ENCODE data around the gene BORCS6. TPM values are rescaled to one million over a fixed set of nuclear protein-coding genes. Genes with fewer than 3 reads are reported as not detected.
A peak's percentile ranks its signal among the peaks of the same experiment; 100 is the strongest.

The BORCS6 gene
- total RNA-seq, 2 experiments from 2014 or later, result 4.0 to 4.3 TPM

- Mint-ChIP-seq H3K4me3 (no peak overlapping the region), H3K27ac (no peak overlapping the region), H3K9me3 (no peaks in the 10 kb centered on the region), H3K27me3 (ENCODE audit: low read depth) (no peaks in the 10 kb centered on the region), H3K4me1 (ENCODE audit: low read depth) (peaks cover 11% of the 10 kb centered on the region), H3K36me3 (ENCODE audit: low read depth) (peaks cover 38% of the 10 kb centered on the region)
- DNase-seq, result no peak
- CTCF ChIA-PET, result interaction anchor here (0.6 kb wide), 1 partner anchor 9 kb away, joined by 8 read pairs; no protein-coding TSS in a partner anchor
- intact Hi-C loops (cut with micrococcal nuclease), result no loop called here
Measured at GRCh38 chr17:8142887-8143580, 46.9 kb downstream of the BORCS6 start.

GRCh38 chr17:8142158-8142886 lies 47.7 kb downstream of the BORCS6 start:
- Mint-ChIP-seq H3K4me1 (ENCODE audit: low read depth) (peaks cover 11% of the 10 kb centered on the region), H3K36me3 (ENCODE audit: low read depth) (peaks cover 34% of the 10 kb centered on the region), H3K9me3 (no peaks in the 10 kb centered on the region), H3K27ac (no peak overlapping the region), H3K4me3 (no peak overlapping the region), H3K27me3 (ENCODE audit: low read depth) (no peaks in the 10 kb centered on the region)
- no peak for DNase-seq
- CTCF ChIA-PET, result no interaction called here
- intact Hi-C loops (cut with micrococcal nuclease), result no loop called here

GRCh38 chr17:8141741-8142140 lies 48.2 kb downstream of the BORCS6 start:
- H3K27me3 Mint-ChIP-seq (ENCODE audit: low read depth), result no peaks in the 10 kb centered on the region
- no peak overlapping the region for H3K27ac Mint-ChIP-seq
- H3K4me1 Mint-ChIP-seq (ENCODE audit: low read depth), result peaks cover 12% of the 10 kb centered on the region
- H3K36me3 Mint-ChIP-seq (ENCODE audit: low read depth), result peaks cover 32% of the 10 kb centered on the region
- intact Hi-C loops (cut with micrococcal nuclease), result no loop called here
- CTCF ChIA-PET, result interaction anchor here (1.1 kb wide), 3 partner anchors 15 to 67 kb away, joined by 3 to 4 read pairs (median 4); no protein-coding TSS in a partner anchor
- H3K4me3 Mint-ChIP-seq, result no peak overlapping the region
- no peak for DNase-seq
- H3K9me3 Mint-ChIP-seq, result no peaks in the 10 kb centered on the region

GRCh38 chr17:8141045-8141444 lies 48.9 kb downstream of the BORCS6 start:
- H3K4me1 Mint-ChIP-seq (ENCODE audit: low read depth), result peaks cover 13% of the 10 kb centered on the region

GRCh38 chr17:8140065-8141029 lies 49.6 kb downstream of the BORCS6 start:
- peak overlapping the region; percentile 17 for H3K27ac Mint-ChIP-seq
- no peaks in the 10 kb centered on the region for H3K9me3 Mint-ChIP-seq
- H3K4me1 Mint-ChIP-seq (ENCODE audit: low read depth), result peaks cover 13% of the 10 kb centered on the region
- CTCF ChIA-PET, result interaction anchor here (0.6 to 4.7 kb wide), 7 partner anchors 8 to 66 kb away, joined by 3 to 48 read pairs (median 4); partner anchors contain the start of gene HES7
- intact Hi-C loops (cut with micrococcal nuclease), result no loop called here
- no peak overlapping the region for H3K4me3 Mint-ChIP-seq
- no peaks in the 10 kb centered on the region for H3K27me3 Mint-ChIP-seq (ENCODE audit: low read depth)
- peaks cover 24% of the 10 kb centered on the region for H3K36me3 Mint-ChIP-seq (ENCODE audit: low read depth)
- no peak for DNase-seq

More at GRCh38 chr17:8141045-8141444, 48.9 kb downstream of the BORCS6 start:
- Mint-ChIP-seq H3K27me3 (ENCODE audit: low read depth) (no peaks in the 10 kb centered on the region), H3K9me3 (no peaks in the 10 kb centered on the region), H3K27ac (no peak overlapping the region), H3K36me3 (ENCODE audit: low read depth) (peaks cover 26% of the 10 kb centered on the region), H3K4me3 (no peak overlapping the region)
- CTCF ChIA-PET, result interaction anchor here (1.1 to 4.6 kb wide), 4 partner anchors 15 to 67 kb away, joined by 3 to 29 read pairs (median 4); partner anchors contain the start of gene HES7
- intact Hi-C loops (cut with micrococcal nuclease), result no loop called here
- no peak for DNase-seq

- H3K4me3 Mint-ChIP-seq, result no peak overlapping the region
- peak; percentile 98 for DNase-seq
- no peak overlapping the region for H3K27ac Mint-ChIP-seq
- H3K27me3 Mint-ChIP-seq (ENCODE audit: low read depth), result no peaks in the 10 kb centered on the region
- H3K9me3 Mint-ChIP-seq, result no peaks in the 10 kb centered on the region
- intact Hi-C loops (cut with micrococcal nuclease), result loop anchor here (1.0 to 5.0 kb wide), 13 partner anchors 12 to 298 kb away; partner anchors contain the start of genes CTC1, NDEL1 and RPL26
- H3K4me1 Mint-ChIP-seq (ENCODE audit: low read depth), result peaks cover 13% of the 10 kb centered on the region
- peaks cover 22% of the 10 kb centered on the region for H3K36me3 Mint-ChIP-seq (ENCODE audit: low read depth)
- CTCF ChIA-PET, result interaction anchor here (0.6 to 4.7 kb wide), 16 partner anchors 9 to 162 kb away, joined by 3 to 48 read pairs (median 4); partner anchors contain the start of genes ALOXE3 and HES7
Measured at GRCh38 chr17:8138672-8139371, 51.2 kb downstream of the BORCS6 start.

GRCh38 chr17:8138374-8138671 lies 51.7 kb downstream of the BORCS6 start:
- Mint-ChIP-seq H3K9me3 (no peaks in the 10 kb centered on the region), H3K27ac (no peak overlapping the region), H3K27me3 (ENCODE audit: low read depth) (no peaks in the 10 kb centered on the region), H3K4me1 (ENCODE audit: low read depth) (peaks cover 13% of the 10 kb centered on the region), H3K36me3 (ENCODE audit: low read depth) (peaks cover 19% of the 10 kb centered on the region), H3K4me3 (no peak overlapping the region)
- intact Hi-C loops (cut with micrococcal nuclease), result loop anchor here (1.0 to 5.0 kb wide), 7 partner anchors 13 to 299 kb away; partner anchors contain the start of genes NDEL1 and RPL26
- DNase-seq, result no peak
- CTCF ChIA-PET, result interaction anchor here (0.9 to 4.7 kb wide), 10 partner anchors 12 to 163 kb away, joined by 3 to 48 read pairs (median 8); partner anchors contain the start of genes ALOXE3 and HES7

Small RNA genes within 50 kb of the gene (microRNA-seq; reads per million reads assigned to microRNA genes)
- gene MIR4521 (ENCODE audit: borderline microRNAs expressed, borderline replicate concordance), result 130 reads per million, percentile 62 among the genes with 10 or more reads in this experiment
- gene MIR6883 (ENCODE audit: borderline microRNAs expressed, borderline replicate concordance), result not detected

Other genes starting within 250 kb of the BORCS6 start
- not detected for gene GUCY2D, start 187.6 kb downstream of the BORCS6 start, total RNA-seq
- not detected for gene ALOX15B, start 151.1 kb downstream of the BORCS6 start, total RNA-seq
- gene ALOX12B, start 102.5 kb downstream of the BORCS6 start, total RNA-seq, result 1 to 10 TPM; 2.0 to 2.1 TPM
- gene ALOXE3, start 71.7 kb downstream of the BORCS6 start, total RNA-seq, result not detected
- 1 to 10 TPM; 2.4 to 2.9 TPM for gene HES7, start 66.1 kb downstream of the BORCS6 start, total RNA-seq
- 10 to 100 TPM; 62.2 to 73.3 TPM for gene PER1, start 37.8 kb downstream of the BORCS6 start, total RNA-seq
- gene VAMP2, start 27.2 kb downstream of the BORCS6 start, total RNA-seq, result 10 to 100 TPM; 33.3 to 35.8 TPM
- gene TMEM107, start 13.8 kb downstream of the BORCS6 start, total RNA-seq, result 10 to 100 TPM; 27.6 to 31.5 TPM
- 100 to 1,000 TPM; 243 TPM for gene AURKB, start 20.4 kb upstream of the BORCS6 start, total RNA-seq
- 10 to 100 TPM; 67.0 to 74.7 TPM for gene CTC1, start 57.9 kb upstream of the BORCS6 start, total RNA-seq
- 100 to 1,000 TPM; 106 to 110 TPM for gene PFAS, start 59.1 kb upstream of the BORCS6 start, total RNA-seq
- gene RANGRF, start 98.5 kb upstream of the BORCS6 start, total RNA-seq, result 10 to 100 TPM; 36.9 to 39.1 TPM
- 1 to 10 TPM; 2.3 to 3.2 TPM for gene SLC25A35, start 105.2 kb upstream of the BORCS6 start, total RNA-seq
- gene ARHGEF15, start 120.1 kb upstream of the BORCS6 start, total RNA-seq, result not detected
- gene ODF4, start 149.7 kb upstream of the BORCS6 start, total RNA-seq, result not detected
- gene RPL26, start 193.0 kb upstream of the BORCS6 start, total RNA-seq, result 1,000 to 10,000 TPM; 3,652 to 3,827 TPM
- gene RNF222, start 207.6 kb upstream of the BORCS6 start, total RNA-seq, result under 1 TPM; 0.07 to 0.10 TPM
- 10 to 100 TPM; 43.1 to 47.1 TPM for gene NDEL1, start 245.7 kb upstream of the BORCS6 start, total RNA-seq

All from activated naive CD4-positive, alpha-beta T cell treated with anti-CD3 and anti-CD28 coated beads for 36 hours (primary cell).